Endothelial cell of umbilical vein (primary cell): ENCODE results near the gene PHACTR1. TPM values are rescaled to one million over a fixed set of nuclear protein-coding genes. Genes with fewer than 3 reads are reported as not detected.

Experiments
- BruUV-seq: library from RNA; stranded (reverse); fragments of 400-500 nt; replicated peaks from 2 replicates; lab custom pipeline; 2021; lab: Mats Ljungman, UMichigan
- CTCF ChIA-PET: fragments of 300-600, 350-600 bp; sonication (Branson Sonifier 250); formaldehyde crosslinking; loops from one replicate; lab custom pipeline; 2021; ENCODE audit warnings: antibody characterized with exemption, inconsistent platforms; lab: Charles Lee
- POLR2A ChIA-PET: fragments of 300-600, 350-600 bp; sonication (Branson Sonifier 250); formaldehyde crosslinking; loops from one replicate; lab custom pipeline; 2021; ENCODE audit warnings: antibody characterized with exemption, inconsistent platforms; lab: Charles Lee
- DNase-seq: peaks from one replicate; pipeline ENCODE4 v3.0.0-alpha.2; 2011; ENCODE audit warnings: low read depth, low spot score
- FAIRE-seq: peaks from 2 replicates; lab custom pipeline; 2011; peaks lifted over from hg19 to GRCh38; lab: Jason Lieb, UNC
- H2AFZ ChIP-seq: 2 replicates; pipeline ENCODE4 v1.6.0; 2012; ENCODE audit warnings: low read depth, low read length, control low read depth, inconsistent platforms
- H3K27ac ChIP-seq: 2 replicates; pipeline ENCODE4 v1.5.1; 2011; ENCODE audit warnings: low read depth, mild to moderate bottlenecking, control low read depth, low read length, moderate library complexity; ENCODE audit not compliant: insufficient read depth
- H3K27me3 ChIP-seq, 2 experiments: 2 replicates each; pipeline versions ENCODE4 v1.6.0 to v1.6.1; 2011; ENCODE audit warnings: low read length in 2 of 2, mixed read lengths in 1 of 2; ENCODE audit not compliant: control insufficient read depth in 2 of 2, insufficient read depth in 2 of 2
- H3K36me3 ChIP-seq, 2 experiments: 2 replicates in 1 of 2; 3 replicates in 1 of 2; pipeline ENCODE4 v1.5.1; 2011; ENCODE audit warnings: low read length in 2 of 2, mild to moderate bottlenecking in 1 of 2, moderate library complexity in 1 of 2; ENCODE audit not compliant: control insufficient read depth in 2 of 2, insufficient read depth in 2 of 2; ENCODE audit errors: extremely low read depth in 1 of 2
- H3K4me1 ChIP-seq: 3 replicates; pipeline ENCODE4 v1.5.1; 2011; ENCODE audit warnings: mild to moderate bottlenecking, low read length; ENCODE audit not compliant: control insufficient read depth, insufficient read depth; ENCODE audit errors: extremely low read depth
- H3K4me2 ChIP-seq: 2 replicates; pipeline ENCODE4 v1.6.1; 2011; ENCODE audit warnings: low read length, control low read depth, mixed read lengths; ENCODE audit not compliant: insufficient read depth
- H3K4me3 ChIP-seq, 3 experiments: fragments of 200-600 bp in 1 of 3; sonication (generic), shearing (Covaris generic) in 1 of 3; replicated peaks in 1 of 3; 2 replicates each; pipeline ENCODE4 v1.5.1; 2011 to 2016; ENCODE audit warnings: control low read depth in 3 of 3, low read length in 3 of 3, mild to moderate bottlenecking in 2 of 3, inconsistent platforms in 1 of 3, low read depth in 1 of 3, moderate library complexity in 1 of 3; ENCODE audit not compliant: insufficient read depth in 1 of 3
- H3K79me2 ChIP-seq: 2 replicates; pipeline ENCODE4 v1.6.0; 2012; ENCODE audit warnings: low read length, inconsistent platforms; ENCODE audit not compliant: control insufficient read depth, insufficient read depth
- H3K9ac ChIP-seq: replicated peaks from 2 replicates; pipeline ENCODE3; 2011; ENCODE audit warnings: low read length, control low read depth; ENCODE audit not compliant: insufficient read depth; ENCODE audit errors: extremely low read depth
- H3K9me1 ChIP-seq: replicated peaks from 3 replicates; pipeline ENCODE4 v1.6.0; 2011; ENCODE audit warnings: mild to moderate bottlenecking, low read length; ENCODE audit not compliant: control insufficient read depth, insufficient read depth; ENCODE audit errors: extremely low read depth
- H3K9me3 ChIP-seq: replicated peaks from 2 replicates; pipeline ENCODE4 v1.5.1; 2012; ENCODE audit warnings: low read length, inconsistent platforms; ENCODE audit not compliant: control insufficient read depth, insufficient read depth
- H4K20me1 ChIP-seq: replicated peaks from 2 replicates; pipeline ENCODE3; 2011; ENCODE audit warnings: mild to moderate bottlenecking, low read length; ENCODE audit not compliant: control insufficient read depth, insufficient read depth; ENCODE audit errors: extremely low read depth
- EZH2 ChIP-seq: IDR thresholded peaks from 2 replicates; pipeline ENCODE4 v1.6.1; 2012; ENCODE audit warnings: borderline replicate concordance, low read depth, mild to moderate bottlenecking, moderate library complexity, low read length, inconsistent platforms; ENCODE audit not compliant: severe bottlenecking
- FOS ChIP-seq: IDR thresholded peaks from 2 replicates; pipeline ENCODE4 v1.6.1; 2011; ENCODE audit warnings: mild to moderate bottlenecking, low read length, moderate library complexity, borderline replicate concordance; ENCODE audit not compliant: insufficient read depth
- GATA2 ChIP-seq: IDR thresholded peaks from 2 replicates; pipeline ENCODE4 v1.7.0; 2011; ENCODE audit warnings: low read depth, mild to moderate bottlenecking, moderate library complexity, mixed read lengths, low read length; ENCODE audit not compliant: insufficient read length, insufficient read depth
- JUN ChIP-seq: IDR thresholded peaks from 2 replicates; pipeline ENCODE4 v1.6.1; 2011; ENCODE audit warnings: borderline replicate concordance, low read depth; ENCODE audit not compliant: insufficient read length, insufficient read depth
- MYC ChIP-seq: IDR thresholded peaks from one replicate; pipeline ENCODE4 v1.6.1; 2011; ENCODE audit warnings: mild to moderate bottlenecking, low read depth, low read length
- POLR2A ChIP-seq: IDR thresholded peaks from 2 replicates; pipeline ENCODE4 v1.6.1; 2012; ENCODE audit warnings: low read depth, mild to moderate bottlenecking, control low read depth, low read length
- POLR2AphosphoS5 ChIP-seq: IDR thresholded peaks from 2 replicates; pipeline ENCODE4 v1.6.1; 2012; ENCODE audit warnings: low read depth, mild to moderate bottlenecking, control low read depth, low read length, moderate library complexity; ENCODE audit not compliant: insufficient read depth
- dilution Hi-C: fragments of 300-500 bp; cut with MboI; formaldehyde crosslinking; loops from one replicate; pipeline ENCODE4 v1.15.0; 2019; ENCODE audit warnings: low sequenced_read_pairs; ENCODE audit not compliant: extremely low pct_ligation_motif_present
- intact Hi-C: fragments of 100-400 bp; cut with micrococcal nuclease; formaldehyde crosslinking; loops from one replicate; pipeline ENCODE4 v1.10.0; 2022
- polyA plus RNA-seq, 4 experiments: library from polyadenylated mRNA; depleted of rRNA in 3 of 4; stranded (reverse) in 3 of 4; unstranded in 1 of 4; fragments of >200 nt; gene quantifications; 2 replicates each; pipeline versions ENCODE4 v1.2.1 to v1.2.3, GENCODE V29; 2011 to 2012; ENCODE audit warnings: missing spikeins in 1 of 4
- total RNA-seq: library from RNA; stranded (reverse); gene quantifications from 2 replicates; pipeline ENCODE4 v1.2.3, GENCODE V29; 2021
- TF ChIP-seq, protein P1 (sequence below), 2 donors: IDR thresholded peaks; 1 replicate in 1 of 2; 2 replicates in 1 of 2; pipeline ENCODE4 v1.5.1; 2011; ENCODE audit warnings: low read length in 2 of 2, mild to moderate bottlenecking in 2 of 2, moderate library complexity in 2 of 2, control low read depth in 1 of 2, inconsistent platforms in 1 of 2, low read depth in 1 of 2; ENCODE audit not compliant: insufficient read depth in 1 of 2; ENCODE audit errors: extremely low read depth in 1 of 2
- TF ChIP-seq, protein P2 (sequence below): IDR thresholded peaks from 2 replicates; pipeline ENCODE4 v1.6.1; 2011; ENCODE audit not compliant: insufficient read depth, insufficient read length

PHACTR1 gene
- total and polyA plus RNA-seq, 2 donors (not counting 3 experiments of a cell fraction or from before 2014, with no cell fraction given), result 2.4 to 23.2 TPM

DNA sequence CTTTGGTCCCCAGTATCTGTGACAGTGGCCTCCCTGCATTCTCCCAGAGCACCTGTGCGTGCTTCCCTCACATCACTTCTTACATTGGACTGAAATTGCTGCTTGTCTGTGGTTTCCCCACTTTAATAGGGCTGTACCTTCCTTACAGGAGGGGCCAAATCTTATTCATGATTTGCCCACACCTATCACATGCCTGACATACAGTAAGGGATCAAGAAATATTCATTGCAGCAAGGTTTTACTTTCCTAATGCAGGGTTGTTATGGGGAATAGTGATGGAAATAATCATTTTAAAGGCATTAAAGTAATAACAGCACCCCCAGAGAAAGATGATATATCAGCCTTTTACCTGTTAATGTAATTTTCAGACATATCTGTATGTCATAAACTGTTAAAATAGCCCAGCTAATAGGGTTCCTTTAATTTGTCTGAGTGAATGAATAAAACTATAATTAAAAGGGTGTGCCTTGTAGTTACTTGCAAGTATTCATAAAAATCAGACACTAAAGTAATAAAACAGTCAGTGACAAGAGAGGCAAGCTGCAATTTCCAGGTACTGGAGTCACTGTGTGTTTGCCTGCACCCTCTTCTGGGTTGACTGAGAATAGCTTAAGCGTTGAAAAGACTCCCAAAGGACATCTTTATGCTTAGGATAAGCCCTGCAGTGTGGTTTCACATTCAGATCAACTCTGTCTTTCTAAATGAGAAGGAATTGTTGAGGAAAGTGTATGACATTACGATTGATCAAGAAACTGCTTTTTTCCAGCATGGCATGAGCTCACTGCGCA, 182.7 kb downstream of the PHACTR1 start:
- Histone ChIP-seq H4K20me1 (no peaks in the 10 kb centered on the region), H3K27ac (no peak overlapping the region), H3K27me3 (peaks cover 17 to 23% of the 10 kb centered on the region in 2 experiments), H3K4me2 (no peak overlapping the region), H3K9me3 (no peaks in the 10 kb centered on the region), H3K36me3 (no peaks in the 10 kb centered on the region), H3K4me3 (no peak overlapping the region), H3K4me1 (no peaks in the 10 kb centered on the region), H2AFZ (no peak overlapping the region), H3K9me1 (no peaks in the 10 kb centered on the region), H3K9ac (no peak overlapping the region), H3K79me2 (no peaks in the 10 kb centered on the region)
- intact Hi-C loops (loop anchor here (10.0 kb wide), 1 partner anchor 364 kb away; no protein-coding TSS in a partner anchor), dilution Hi-C loops (no loop called here)
- FAIRE-seq (no peak), DNase-seq (no peak)
- no TSS peak for BruUV-seq
- POLR2A ChIA-PET, result no interaction called here
- no peak for TF ChIP-seq MYC
- TF ChIP-seq POLR2AphosphoS5, result no peak
- TF ChIP-seq GATA2, result no peak
- TF ChIP-seq POLR2A, result no peak
- TF ChIP-seq, protein P1, sequence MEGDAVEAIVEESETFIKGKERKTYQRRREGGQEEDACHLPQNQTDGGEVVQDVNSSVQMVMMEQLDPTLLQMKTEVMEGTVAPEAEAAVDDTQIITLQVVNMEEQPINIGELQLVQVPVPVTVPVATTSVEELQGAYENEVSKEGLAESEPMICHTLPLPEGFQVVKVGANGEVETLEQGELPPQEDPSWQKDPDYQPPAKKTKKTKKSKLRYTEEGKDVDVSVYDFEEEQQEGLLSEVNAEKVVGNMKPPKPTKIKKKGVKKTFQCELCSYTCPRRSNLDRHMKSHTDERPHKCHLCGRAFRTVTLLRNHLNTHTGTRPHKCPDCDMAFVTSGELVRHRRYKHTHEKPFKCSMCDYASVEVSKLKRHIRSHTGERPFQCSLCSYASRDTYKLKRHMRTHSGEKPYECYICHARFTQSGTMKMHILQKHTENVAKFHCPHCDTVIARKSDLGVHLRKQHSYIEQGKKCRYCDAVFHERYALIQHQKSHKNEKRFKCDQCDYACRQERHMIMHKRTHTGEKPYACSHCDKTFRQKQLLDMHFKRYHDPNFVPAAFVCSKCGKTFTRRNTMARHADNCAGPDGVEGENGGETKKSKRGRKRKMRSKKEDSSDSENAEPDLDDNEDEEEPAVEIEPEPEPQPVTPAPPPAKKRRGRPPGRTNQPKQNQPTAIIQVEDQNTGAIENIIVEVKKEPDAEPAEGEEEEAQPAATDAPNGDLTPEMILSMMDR (IDR thresholded peaks at IDR 0.05; ENCODE audit: extremely low read depth in 1 of 2, insufficient read depth in 1 of 2, low read depth in 1 of 2, low read length in 2 of 2), result no peak
- TF ChIP-seq EZH2, result no peak
- TF ChIP-seq FOS, result no peak
- no peak for TF ChIP-seq JUN
- TF ChIP-seq, protein P2, sequence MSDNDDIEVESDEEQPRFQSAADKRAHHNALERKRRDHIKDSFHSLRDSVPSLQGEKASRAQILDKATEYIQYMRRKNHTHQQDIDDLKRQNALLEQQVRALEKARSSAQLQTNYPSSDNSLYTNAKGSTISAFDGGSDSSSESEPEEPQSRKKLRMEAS, result no peak
- CTCF ChIA-PET, result interaction anchor here (0.9 to 2.3 kb wide), 4 partner anchors 11 to 432 kb away, joined by 3 to 17 read pairs (median 8); no protein-coding TSS in a partner anchor
